Esophagus muscularis mucosa (tissue), 4 donors: ENCODE measurements around the gene ACTL8.

Experiments
- CTCF ChIP-seq, 3 experiments: fragments of 200-600 bp in 2 of 3; fragments of 450-650 bp in 1 of 3; sonication (generic) in 2 of 3; IDR thresholded peaks; one replicate each; pipeline ENCODE4 v1.5.1; 2017 to 2019; ENCODE audit warnings: antibody characterized with exemption in 3 of 3, mild to moderate bottlenecking in 2 of 3, moderate library complexity in 1 of 3
- EP300 ChIP-seq: sonication (generic); formaldehyde crosslinking; IDR thresholded peaks from one replicate; pipeline ENCODE4 v1.6.1; 2017; ENCODE audit warnings: antibody characterized with exemption
- POLR2A ChIP-seq: fragments of 450-650 bp; IDR thresholded peaks from one replicate; pipeline ENCODE4 v1.6.1; 2017; ENCODE audit warnings: antibody characterized with exemption, moderate library complexity, mild to moderate bottlenecking, low read depth
- POLR2AphosphoS5 ChIP-seq, 2 donors: sonication (generic); formaldehyde crosslinking; IDR thresholded peaks; one replicate each; pipeline ENCODE4 v1.6.1; 2017; ENCODE audit warnings: antibody characterized with exemption in 2 of 2

GRCh38 chr1:17795081-17795809 is 40.1 kb downstream of the ACTL8 start:
- TF ChIP-seq CTCF (IDR thresholded peaks at IDR 0.05) (no peak), POLR2A (no peak), POLR2AphosphoS5 (IDR thresholded peaks at IDR 0.05) (no peak), EP300 (no peak)
